Measurements from ENCODE around the gene CHAT.
A peak's percentile ranks its signal among the peaks of the same experiment; 100 is the strongest.

Gene CHAT

DNA sequence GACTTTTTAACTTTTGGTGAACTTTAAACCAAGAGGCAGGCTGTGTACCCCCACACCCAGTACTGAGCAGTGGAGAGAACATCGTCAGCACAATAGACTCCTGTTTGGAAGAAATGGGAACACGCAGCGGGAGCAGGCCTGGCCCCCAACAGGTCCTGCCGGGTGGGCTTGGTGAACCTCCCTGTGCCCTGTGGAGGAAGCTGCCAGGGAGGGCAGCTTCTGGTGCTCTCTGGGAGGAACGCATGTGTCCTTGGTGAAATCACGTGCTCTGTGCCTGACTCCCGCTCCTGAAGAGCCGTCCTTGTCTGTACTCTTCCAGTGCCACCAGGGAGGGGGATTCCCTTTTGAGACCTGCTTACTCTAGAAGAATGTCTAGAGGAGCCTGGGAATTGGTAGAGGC lies 31.6 kb downstream of the CHAT start:
- no peak for DNase-seq (ENCODE audit: low spot score)
- TF ChIP-seq, protein P1, sequence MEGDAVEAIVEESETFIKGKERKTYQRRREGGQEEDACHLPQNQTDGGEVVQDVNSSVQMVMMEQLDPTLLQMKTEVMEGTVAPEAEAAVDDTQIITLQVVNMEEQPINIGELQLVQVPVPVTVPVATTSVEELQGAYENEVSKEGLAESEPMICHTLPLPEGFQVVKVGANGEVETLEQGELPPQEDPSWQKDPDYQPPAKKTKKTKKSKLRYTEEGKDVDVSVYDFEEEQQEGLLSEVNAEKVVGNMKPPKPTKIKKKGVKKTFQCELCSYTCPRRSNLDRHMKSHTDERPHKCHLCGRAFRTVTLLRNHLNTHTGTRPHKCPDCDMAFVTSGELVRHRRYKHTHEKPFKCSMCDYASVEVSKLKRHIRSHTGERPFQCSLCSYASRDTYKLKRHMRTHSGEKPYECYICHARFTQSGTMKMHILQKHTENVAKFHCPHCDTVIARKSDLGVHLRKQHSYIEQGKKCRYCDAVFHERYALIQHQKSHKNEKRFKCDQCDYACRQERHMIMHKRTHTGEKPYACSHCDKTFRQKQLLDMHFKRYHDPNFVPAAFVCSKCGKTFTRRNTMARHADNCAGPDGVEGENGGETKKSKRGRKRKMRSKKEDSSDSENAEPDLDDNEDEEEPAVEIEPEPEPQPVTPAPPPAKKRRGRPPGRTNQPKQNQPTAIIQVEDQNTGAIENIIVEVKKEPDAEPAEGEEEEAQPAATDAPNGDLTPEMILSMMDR (IDR thresholded peaks at IDR 0.05; ENCODE audit: extremely low read depth, missing control alignments): no peak

DNA sequence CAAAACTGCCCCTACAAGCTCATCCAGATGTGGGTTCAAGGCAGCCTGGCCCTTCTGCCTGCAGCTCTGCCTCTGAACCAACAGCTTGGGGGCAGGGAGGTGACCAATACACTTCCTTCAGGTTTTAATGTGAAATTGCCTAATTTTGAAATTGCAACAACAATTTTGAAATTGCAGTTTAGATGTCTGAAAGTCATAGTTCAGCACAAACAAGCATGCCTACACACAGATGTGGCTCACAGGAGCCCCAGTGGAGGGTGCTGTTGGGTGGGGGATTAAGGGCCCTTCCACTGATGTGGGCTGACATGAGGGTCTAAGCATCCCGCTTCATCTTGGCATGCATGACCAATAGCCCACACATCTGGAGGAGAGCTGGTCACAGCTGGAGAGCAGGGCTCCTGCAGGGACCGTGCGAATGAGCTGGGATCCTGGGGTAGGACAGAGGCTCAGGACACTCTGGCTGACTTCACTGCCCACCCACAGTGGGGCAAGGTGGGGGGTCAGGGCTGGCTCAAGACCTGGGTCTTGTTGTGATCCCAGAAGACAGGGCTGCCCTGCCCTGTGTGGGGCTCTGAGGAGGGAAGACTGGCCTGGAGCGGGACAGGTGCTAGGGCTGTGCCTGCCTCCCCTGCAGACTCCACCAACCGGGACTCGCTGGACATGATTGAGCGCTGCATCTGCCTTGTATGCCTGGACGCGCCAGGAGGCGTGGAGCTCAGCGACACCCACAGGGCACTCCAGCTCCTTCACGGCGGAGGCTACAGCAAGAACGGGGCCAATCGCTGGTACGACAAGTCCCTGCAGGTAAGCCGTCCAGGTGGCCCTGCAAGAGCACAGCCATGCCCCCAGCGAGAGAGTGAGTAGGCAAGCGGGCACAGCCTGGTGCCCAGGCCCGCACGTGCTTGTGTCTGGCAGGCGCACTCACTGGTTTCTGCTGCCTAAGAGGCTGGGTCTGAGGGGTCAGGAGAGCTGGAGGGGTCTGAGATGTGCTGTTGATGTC lies 32.3 kb downstream of the CHAT start:
- no peak for DNase-seq (ENCODE audit: low spot score)
- TF ChIP-seq, protein P1 (IDR thresholded peaks at IDR 0.05; ENCODE audit: extremely low read depth, missing control alignments): no peak

DNA sequence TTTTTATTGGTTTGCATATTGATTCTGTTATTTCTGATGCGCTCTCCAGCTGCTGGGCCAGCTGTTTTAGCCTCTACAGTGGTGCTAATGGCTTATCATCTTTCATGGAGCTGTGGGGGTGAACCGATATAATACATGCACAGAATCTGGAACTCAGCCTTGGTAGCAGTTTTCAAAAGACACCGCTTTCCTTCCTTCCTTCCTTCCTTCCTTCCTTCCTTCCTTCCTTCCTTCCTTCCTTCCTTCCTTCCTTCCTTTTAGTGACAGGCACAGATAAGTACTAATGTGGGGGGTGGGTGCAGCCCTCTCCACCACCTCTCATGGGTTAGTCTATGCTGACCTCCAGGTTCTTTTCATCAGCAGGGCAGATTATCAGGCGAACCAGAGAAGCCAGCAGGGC lies 33.7 kb downstream of the CHAT start:
- TF ChIP-seq, protein P1 (IDR thresholded peaks at IDR 0.05; ENCODE audit: extremely low read depth, missing control alignments): no peak
- no peak for DNase-seq (ENCODE audit: low spot score)

DNA sequence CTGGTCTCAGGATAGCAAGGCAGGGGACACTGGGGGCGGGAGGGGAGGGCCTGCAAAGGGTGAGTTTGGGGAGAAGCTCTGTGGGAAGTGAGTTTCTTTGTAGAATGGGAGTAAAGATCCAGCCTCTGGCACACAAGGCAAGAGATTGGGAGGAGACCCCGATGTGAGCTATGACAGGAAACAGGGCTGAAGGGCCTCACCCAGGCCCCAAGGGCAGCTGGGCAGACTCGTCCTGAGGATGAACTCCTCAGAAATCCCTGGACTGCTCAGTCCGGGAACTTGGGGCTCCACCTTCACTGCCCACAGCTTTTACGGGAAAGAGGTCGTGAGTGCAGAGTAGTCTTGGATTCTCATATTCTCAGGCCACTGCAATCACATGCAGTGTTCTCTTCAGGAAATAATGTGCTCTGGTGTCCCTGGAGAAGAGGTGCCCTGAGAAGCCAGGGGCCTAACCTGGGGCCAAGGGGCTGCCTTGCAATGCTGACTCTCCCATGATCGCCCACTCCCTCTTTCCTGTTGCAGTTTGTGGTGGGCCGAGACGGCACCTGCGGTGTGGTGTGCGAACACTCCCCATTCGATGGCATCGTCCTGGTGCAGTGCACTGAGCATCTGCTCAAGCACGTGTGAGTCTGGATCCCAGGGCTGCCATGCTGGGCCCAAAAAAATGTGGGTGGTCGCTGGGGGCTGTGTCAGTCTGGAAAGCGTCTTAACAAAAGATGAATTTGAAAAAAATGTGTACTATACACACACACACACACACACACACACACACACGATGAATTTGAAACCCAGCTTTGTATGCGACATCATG lies 34.4 kb downstream of the CHAT start:
- DNase-seq (ENCODE audit: low spot score): no peak
- TF ChIP-seq, protein P1 (IDR thresholded peaks at IDR 0.05; ENCODE audit: extremely low read depth, missing control alignments): no peak

DNA sequence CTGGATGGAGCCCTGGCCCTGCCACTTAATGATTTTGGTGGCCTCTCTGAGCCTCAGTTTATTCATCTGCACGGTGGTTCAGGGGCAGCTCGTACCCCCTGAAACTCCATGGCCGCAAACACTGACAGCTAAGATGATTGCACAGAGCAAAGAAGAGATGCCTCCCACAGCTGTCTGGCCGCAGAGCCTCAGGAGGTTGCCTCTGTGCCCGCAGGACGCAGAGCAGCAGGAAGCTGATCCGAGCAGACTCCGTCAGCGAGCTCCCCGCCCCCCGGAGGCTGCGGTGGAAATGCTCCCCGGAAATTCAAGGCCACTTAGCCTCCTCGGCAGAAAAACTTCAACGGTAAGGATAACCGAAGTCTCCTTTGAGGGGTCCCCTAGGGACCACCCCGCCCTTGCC lies 35.5 kb downstream of the CHAT start:
- peak; percentile 24 for DNase-seq (ENCODE audit: low spot score)
- TF ChIP-seq, protein P1 (IDR thresholded peaks at IDR 0.05; ENCODE audit: extremely low read depth, missing control alignments): no peak

DNA sequence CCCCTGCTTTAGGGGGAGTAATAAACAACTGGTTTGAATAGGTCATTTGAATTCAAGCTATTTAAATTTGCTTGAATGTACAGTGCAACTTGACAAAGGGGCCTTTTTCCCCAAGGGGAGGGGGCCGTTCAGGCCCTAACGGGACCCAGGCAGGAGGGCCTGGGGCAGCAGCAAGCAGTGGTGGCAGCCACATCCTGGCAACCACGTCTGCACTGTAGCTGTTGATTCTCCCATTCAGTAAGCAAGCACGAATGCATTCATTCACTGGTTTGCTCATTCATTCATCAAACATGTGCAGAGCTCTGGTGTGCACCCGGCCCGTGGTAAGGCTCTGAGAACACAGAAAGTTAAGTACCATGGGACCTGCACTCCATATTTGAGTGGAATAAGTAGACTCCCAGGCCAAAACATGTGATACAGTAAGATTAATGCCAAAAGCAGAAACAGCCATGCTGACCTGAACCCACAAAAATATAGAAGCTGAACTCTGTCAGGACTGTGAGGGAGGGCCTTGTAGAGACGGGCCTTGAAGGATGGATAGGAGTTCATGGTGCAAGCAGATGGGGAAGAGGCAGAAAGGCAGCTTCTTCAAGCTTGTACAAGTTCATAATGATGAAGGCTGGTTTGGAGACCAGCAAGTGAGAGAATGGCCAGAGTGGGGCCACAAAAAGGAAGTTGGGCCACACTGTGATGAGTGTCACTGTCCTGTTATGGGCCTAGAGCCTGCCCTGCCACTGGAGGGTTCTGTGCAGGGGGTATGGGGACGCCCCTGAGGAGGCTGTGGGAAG lies 36.3 kb downstream of the CHAT start:
- no peak for DNase-seq (ENCODE audit: low spot score)
- TF ChIP-seq, protein P1 (IDR thresholded peaks at IDR 0.05; ENCODE audit: extremely low read depth, missing control alignments): no peak
